ENCODE measurements around the gene MCOLN1.

Gene MCOLN1

DNA sequence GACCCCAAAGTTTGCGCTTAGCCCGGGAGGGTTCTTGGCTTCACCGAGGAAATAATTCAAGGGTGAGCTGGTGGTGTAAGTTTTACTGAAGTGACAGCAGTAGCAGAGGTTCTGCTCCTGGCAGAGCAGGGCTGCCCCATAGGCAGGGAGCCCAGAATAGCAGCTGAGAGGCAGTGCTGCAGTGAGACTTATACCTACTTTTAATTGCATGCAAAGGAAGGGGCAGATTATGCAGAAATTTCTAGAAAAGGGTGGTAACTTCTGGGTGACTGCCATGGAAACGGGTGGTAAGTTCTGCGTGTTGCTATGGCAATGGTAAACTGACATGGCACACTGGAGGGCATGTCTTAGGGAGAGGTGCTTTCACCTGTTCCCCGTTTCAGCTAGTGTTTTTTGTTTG lies 55.7 kb downstream of the MCOLN1 start:
- no peak for DNase-seq (ENCODE audit: low read depth)

DNA sequence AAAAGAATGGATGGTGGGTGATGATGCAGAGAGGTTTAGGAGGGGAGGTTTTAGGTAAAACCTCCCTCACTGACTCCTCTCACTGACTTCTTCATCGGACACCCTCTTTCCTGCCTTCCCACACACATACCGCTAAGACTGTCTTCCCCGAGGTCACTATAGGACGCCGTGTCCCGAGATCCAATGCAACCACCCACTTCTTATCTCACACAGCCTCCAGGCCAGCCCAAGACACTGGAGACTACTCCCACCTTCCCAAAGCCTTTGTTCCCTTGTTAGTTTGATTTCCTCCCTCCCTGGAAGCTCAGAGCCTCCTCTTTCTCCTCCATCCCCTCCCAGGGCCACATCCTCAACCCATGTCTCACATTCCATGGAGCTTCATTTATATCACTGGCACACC lies 56.8 kb downstream of the MCOLN1 start:
- no peak for DNase-seq (ENCODE audit: low read depth)

DNA sequence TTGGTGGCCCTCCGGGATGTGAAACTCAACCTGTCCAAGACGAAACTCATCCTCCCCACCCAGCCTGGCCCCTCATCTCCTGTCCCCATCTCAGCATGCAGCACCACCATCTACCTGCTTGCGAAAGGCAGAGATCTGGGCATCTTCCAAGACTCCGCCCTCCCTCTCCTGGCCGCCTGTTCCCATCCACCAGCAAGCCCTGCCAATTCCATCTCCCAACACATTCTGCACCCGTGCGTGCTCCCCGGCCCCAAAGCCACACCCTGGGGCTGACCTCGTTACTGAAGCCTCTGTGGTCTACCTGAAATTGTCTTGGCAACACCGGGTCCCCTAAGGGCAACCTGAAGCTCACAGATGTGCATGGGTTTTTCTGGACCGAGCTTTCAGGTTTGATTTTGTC lies 60.0 kb downstream of the MCOLN1 start:
- DNase-seq (ENCODE audit: low read depth) = no peak

All from activated T-cell treated with anti-CD3 and anti-CD28 coated beads for 1 hour (primary cell).